T-helper 1 cell treated with Interleukin-12 subunit alpha and Interleukin-12 subunit beta and Interleukin-4 antibody, amounts not matched to agents 30 μg/mL and 1 μg/mL, for 36 hours (primary cell): ENCODE data around the gene KLK8.

Experiments
- H3K27ac Mint-ChIP-seq: one replicate; pipeline ENCODE4 v1.8.0; 2021; ENCODE audit warnings: mild to moderate bottlenecking, mixed read lengths
- H3K27me3 Mint-ChIP-seq: one replicate; pipeline ENCODE4 v1.8.0; 2021; ENCODE audit warnings: low read depth, mixed read lengths
- H3K36me3 Mint-ChIP-seq: one replicate; pipeline ENCODE4 v1.8.0; 2021; ENCODE audit warnings: low read depth, mixed read lengths
- H3K4me1 Mint-ChIP-seq: one replicate; pipeline ENCODE4 v1.8.0; 2021; ENCODE audit warnings: low read depth, mixed read lengths
- H3K4me3 Mint-ChIP-seq: one replicate; pipeline ENCODE4 v1.8.0; 2021; ENCODE audit warnings: mild to moderate bottlenecking, moderate library complexity, mixed read lengths
- H3K9me3 Mint-ChIP-seq: one replicate; pipeline ENCODE4 v1.8.0; 2021; ENCODE audit warnings: mixed read lengths

Gene KLK8

DNA sequence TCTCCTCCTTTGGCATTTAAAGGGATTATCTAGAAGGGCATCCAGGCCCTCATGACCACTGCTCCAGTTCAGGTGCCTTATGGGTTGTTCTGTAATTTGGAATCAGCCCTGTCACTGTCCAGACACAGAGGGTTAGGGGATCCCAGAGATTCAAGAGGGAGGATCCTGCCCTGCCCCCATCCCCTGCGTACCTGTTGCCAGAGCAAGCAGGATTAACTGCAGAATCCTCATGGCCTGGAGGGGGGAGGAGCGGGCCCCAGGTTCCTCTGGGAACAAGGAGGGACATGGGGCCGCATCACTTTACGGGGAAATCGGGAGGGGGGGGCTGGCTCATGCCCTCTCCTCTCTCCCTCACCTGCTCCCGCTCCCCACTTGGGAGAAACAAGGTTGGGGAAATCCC is 24.0 kb upstream of the KLK8 start:
- H3K27me3 Mint-ChIP-seq, result peaks cover 14% of the 10 kb centered on the region
- no peak overlapping the region for H3K4me3 Mint-ChIP-seq
- no peak overlapping the region for H3K27ac Mint-ChIP-seq
- no peaks in the 10 kb centered on the region for H3K4me1 Mint-ChIP-seq
- H3K9me3 Mint-ChIP-seq, result no peaks in the 10 kb centered on the region
- no peaks in the 10 kb centered on the region for H3K36me3 Mint-ChIP-seq

DNA sequence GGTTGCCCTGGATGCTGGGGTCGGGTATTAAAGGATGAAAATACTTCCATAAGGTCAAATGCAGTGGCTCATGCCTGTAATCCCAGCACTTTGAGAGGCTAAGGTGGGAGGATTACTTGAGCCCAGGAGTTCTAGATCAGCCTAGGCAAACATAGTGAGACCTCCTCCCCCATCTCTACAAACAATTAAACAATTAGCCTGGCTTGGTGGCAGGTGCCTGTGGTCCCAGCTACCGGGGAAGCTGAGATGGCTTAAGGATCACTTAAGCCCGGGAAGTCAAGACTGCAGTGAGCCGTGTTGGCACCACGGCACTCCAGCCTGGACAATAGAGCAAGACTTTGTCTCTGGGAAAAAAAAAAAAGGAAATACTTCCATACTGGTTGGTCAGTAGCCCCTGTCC is 23.5 kb upstream of the KLK8 start:
- Mint-ChIP-seq H3K36me3 (no peaks in the 10 kb centered on the region), H3K9me3 (no peaks in the 10 kb centered on the region), H3K4me1 (peaks cover 1% of the 10 kb centered on the region), H3K27ac (no peak overlapping the region), H3K4me3 (no peak overlapping the region), H3K27me3 (peaks cover 18% of the 10 kb centered on the region)

DNA sequence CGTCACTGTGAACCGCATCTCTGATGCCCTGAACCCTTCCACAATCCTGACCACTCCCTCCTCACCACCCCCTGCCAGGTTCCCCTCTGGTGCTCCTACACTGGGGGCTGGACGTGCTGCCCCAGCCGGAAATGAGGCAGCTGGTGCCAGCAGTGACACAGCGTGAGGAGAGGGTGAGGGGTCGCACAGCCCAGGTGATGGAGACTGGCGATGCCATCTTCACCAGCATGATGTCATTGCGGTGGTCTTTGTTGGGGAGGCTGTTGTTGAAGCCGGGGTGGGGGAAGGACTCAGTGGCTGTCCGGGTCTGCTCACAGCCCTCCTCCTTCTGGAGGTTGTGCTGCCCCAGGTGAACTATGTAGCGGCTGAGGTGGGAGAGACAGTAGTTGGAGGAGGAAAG is 22.5 kb upstream of the KLK8 start:
- no peak overlapping the region for H3K4me3 Mint-ChIP-seq
- H3K9me3 Mint-ChIP-seq, result no peaks in the 10 kb centered on the region
- peaks cover 4% of the 10 kb centered on the region for H3K4me1 Mint-ChIP-seq
- peaks cover 21% of the 10 kb centered on the region for H3K27me3 Mint-ChIP-seq
- H3K36me3 Mint-ChIP-seq, result no peaks in the 10 kb centered on the region
- H3K27ac Mint-ChIP-seq, result no peak overlapping the region

DNA sequence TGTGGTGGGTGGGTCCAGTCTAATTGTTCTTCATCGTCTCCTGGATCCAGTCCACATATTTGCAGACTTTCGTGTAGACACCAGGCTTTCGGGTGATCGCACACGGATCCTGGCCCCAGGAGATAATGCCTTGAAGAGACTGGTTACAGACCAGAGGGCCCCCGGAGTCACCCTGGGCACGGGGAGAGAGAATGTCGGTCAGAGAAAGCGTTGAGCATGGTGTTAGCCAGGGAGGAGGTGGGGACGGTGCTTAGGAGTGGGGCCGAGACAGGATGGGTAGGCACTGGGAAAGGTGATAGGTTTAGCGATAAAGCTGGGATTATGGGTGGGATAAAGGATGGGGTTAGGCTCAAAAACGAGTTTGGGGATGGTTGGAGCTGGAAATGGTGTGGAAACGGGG is 21.1 kb upstream of the KLK8 start:
- peaks cover 34% of the 10 kb centered on the region for H3K27me3 Mint-ChIP-seq
- no peak overlapping the region for H3K27ac Mint-ChIP-seq
- H3K9me3 Mint-ChIP-seq, result no peaks in the 10 kb centered on the region
- peaks cover 8% of the 10 kb centered on the region for H3K4me1 Mint-ChIP-seq
- H3K36me3 Mint-ChIP-seq, result peaks cover 1% of the 10 kb centered on the region
- no peak overlapping the region for H3K4me3 Mint-ChIP-seq

DNA sequence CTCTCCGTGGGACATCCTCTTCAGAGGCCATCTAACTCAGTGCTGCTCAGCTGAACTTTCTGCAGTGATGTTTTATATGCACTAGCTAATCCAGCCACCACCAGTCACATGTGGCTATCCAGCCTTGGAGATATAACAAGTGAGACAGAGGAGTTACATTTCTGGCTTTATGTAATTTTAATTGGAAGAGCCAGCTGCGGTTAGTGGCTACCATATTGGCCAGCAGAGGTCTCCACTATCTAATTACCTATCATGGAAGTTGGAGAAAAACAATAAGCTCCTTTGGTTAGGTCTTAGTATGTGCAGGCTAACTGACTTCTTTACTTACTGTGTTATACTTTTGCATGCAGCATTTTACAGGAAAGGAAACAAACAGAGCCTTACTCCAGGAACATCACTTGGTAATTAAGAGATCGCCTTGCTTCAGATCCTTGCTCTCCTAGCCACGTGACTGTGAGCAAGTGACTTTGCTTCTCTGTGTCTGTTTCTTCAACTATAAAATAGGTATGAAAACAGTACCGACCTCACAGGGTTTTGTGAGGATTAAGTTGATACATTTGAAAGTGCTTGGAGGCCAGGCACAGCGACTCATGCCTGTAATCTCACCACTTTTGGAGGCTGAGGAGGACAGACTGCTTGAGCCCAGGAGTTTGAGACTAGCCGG is 19.7 kb upstream of the KLK8 start:
- Mint-ChIP-seq H3K4me3 (no peak overlapping the region), H3K27ac (no peak overlapping the region), H3K9me3 (no peaks in the 10 kb centered on the region), H3K36me3 (peaks cover 1% of the 10 kb centered on the region), H3K4me1 (peaks cover 8% of the 10 kb centered on the region), H3K27me3 (peaks cover 44% of the 10 kb centered on the region)

DNA sequence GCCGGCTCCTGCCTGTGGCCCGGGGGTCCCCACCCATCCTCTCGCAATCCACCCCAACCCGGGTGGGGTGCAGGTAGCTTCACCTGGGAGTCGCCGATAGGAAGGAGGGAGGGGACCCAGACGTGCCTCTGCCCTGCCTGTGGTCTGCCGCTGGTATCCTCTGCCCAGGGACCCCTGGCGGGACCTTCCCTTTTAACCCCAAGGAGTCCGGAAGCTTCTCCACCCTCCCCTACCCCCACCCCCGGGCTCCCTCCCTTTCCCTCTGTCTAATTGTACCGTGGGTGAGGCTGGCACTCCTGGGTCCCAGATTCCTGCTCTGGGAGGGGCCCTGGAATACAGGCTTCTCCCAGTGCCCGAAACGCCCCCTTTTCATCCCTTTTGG is 18.1 kb upstream of the KLK8 start, which contains the start of gene KLK10:
KLK10 (minus strand) TSS at position 166 of the 382 bp plus-strand sequence. CDS start 579 bp downstream, outside the sequence.
- no peaks in the 10 kb centered on the region for H3K9me3 Mint-ChIP-seq
- H3K36me3 Mint-ChIP-seq, result peaks cover 1% of the 10 kb centered on the region
- no peak within 1 kb of the TSS for H3K4me3 Mint-ChIP-seq
- H3K27me3 Mint-ChIP-seq, result peaks cover 60% of the 10 kb centered on the region
- peaks cover 9% of the 10 kb centered on the region for H3K4me1 Mint-ChIP-seq
- no peak within 1 kb of the TSS for H3K27ac Mint-ChIP-seq

DNA sequence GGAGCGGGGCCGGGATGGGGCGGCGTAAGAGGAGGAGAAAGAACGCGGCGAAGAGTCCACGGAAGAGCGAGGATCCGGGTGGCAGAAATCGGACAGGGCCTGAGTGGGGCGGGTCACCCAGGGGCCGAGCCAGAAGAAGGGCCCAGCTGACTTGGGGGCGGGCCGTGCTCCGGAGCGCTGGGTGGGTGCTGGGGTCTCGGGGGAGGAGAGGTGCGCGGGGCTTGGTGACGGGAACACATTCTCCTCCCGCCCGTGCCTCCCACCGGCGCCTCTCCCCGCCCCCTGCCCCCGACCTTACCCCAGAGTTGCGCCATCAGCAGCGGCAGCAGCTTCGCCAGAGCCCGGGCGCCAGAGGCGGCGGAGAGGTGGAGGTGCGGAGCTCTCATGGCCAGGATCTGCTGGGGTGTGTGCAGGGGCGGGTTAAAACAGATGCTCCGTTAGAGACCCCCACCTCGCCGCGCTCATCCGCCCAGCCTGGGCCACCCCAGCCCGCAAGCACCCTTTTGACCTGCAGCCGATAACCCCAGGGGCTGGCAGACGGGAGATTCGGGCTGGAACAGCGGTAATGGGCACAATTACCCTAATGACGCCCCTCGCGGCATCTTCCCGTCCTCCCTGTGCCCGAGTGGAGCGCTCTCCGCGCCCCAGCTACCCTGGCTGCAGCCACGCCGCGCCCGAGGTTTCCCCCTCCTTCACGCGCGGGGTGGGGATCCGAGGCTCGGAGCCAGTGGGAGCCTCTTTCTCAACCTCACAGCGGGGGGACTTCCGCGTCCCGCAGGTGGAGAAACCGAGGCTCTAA is 17.5 kb upstream of the KLK8 start:
- Mint-ChIP-seq H3K27me3 (peaks cover 66% of the 10 kb centered on the region), H3K27ac (no peak overlapping the region), H3K9me3 (no peaks in the 10 kb centered on the region), H3K4me1 (peaks cover 13% of the 10 kb centered on the region), H3K36me3 (peaks cover 1% of the 10 kb centered on the region), H3K4me3 (no peak overlapping the region)

DNA sequence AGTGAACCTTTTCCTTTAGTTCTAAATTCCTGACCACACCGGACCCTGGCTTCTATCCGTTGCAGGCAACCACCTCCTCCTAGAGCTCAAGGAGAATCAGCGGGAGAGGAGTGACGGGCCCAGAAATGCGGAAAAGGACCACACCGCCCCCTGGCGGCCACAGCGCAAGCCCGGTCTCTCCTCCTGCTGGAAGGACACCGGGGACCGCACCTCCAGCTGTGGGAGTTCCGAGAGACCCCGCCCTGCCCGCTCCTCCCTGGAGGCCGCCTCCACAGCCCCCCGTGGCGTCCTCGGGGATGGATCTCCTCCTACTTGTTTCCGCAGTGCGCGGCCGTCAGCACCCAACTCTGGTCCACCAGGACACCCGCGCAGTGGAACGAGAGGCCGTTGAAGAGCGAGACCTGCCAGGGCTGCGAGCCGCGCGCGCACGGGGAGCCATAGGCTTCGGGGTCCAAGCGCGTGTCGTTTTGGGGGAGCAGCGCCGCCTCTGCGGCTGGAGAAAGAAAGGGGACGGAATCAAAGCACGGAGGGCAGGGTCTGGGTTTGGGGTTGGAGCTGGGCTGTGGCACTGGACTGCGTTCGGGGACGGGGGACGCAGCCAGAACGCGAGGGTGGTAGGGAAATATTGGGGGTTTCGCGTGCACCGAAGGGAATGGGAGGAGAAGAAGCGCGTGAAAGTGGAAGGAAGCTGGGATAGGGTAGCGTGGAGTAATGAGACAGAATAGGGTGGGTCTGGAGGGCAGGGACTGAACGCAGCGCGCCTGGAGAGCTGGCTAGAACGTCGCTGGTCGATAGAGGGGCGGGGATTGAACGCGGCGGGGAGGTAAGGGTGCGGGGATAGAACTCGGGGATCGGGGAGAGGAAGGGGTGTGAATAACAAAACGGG is 15.6 kb upstream of the KLK8 start:
- H3K27ac Mint-ChIP-seq, result no peak overlapping the region
- H3K4me3 Mint-ChIP-seq, result no peak overlapping the region
- peaks cover 60% of the 10 kb centered on the region for H3K27me3 Mint-ChIP-seq
- H3K4me1 Mint-ChIP-seq, result peaks cover 13% of the 10 kb centered on the region
- H3K9me3 Mint-ChIP-seq, result no peaks in the 10 kb centered on the region
- peaks cover 1% of the 10 kb centered on the region for H3K36me3 Mint-ChIP-seq

DNA sequence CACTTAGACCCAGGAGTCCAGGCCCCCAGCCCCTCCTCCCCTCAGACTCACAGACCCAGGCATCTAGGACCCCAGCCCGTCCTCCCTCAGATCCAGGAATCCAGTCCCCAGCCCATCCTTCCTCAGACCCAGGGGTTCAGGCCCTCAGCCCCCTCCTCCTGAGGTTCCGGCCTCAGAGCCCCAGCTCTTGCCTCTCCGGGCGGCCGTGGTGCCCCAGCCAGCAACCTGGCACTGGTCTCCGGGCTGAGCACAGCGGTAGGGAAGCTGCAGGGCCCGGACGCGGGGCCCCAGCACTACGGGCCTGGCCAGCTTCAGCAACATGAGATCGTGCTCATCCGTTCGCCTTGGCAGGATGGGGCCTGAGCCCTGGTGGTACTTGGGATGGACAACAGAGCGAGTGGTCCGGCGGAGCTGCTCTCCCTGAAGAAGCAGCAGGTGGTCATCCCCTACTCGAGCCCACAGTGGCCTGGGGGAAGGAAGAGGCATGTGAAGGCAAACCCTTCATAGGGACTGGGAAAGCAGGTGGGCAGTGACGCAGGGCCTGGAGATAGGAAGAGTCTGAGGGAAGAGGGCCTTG is 14.4 kb upstream of the KLK8 start:
- Mint-ChIP-seq H3K4me3 (no peak overlapping the region), H3K27me3 (peaks cover 58% of the 10 kb centered on the region), H3K4me1 (peaks cover 13% of the 10 kb centered on the region), H3K27ac (no peak overlapping the region), H3K9me3 (no peaks in the 10 kb centered on the region), H3K36me3 (peaks cover 1% of the 10 kb centered on the region)

DNA sequence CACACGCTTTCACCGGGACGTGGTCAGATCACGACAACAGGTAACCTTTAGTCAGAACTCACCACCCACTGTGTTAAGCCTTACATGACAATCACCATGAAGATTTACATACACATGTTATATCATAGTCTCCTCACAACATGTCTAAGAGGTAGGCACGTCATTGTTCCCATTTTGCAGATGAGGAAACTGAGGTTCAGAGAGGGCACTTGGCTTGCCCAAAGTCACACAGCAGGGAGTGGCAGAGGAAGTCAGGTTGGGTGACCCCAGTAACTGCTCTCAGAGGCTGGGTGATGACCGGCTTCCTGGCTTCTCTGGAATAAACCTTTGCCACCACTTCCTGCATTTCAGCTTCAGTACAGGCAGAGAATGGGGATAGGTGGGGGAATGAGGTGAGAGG is 12.8 kb upstream of the KLK8 start:
- peaks cover 54% of the 10 kb centered on the region for H3K27me3 Mint-ChIP-seq
- H3K27ac Mint-ChIP-seq, result no peak overlapping the region
- no peak overlapping the region for H3K4me3 Mint-ChIP-seq
- peaks cover 1% of the 10 kb centered on the region for H3K36me3 Mint-ChIP-seq
- peaks cover 9% of the 10 kb centered on the region for H3K4me1 Mint-ChIP-seq
- no peaks in the 10 kb centered on the region for H3K9me3 Mint-ChIP-seq

DNA sequence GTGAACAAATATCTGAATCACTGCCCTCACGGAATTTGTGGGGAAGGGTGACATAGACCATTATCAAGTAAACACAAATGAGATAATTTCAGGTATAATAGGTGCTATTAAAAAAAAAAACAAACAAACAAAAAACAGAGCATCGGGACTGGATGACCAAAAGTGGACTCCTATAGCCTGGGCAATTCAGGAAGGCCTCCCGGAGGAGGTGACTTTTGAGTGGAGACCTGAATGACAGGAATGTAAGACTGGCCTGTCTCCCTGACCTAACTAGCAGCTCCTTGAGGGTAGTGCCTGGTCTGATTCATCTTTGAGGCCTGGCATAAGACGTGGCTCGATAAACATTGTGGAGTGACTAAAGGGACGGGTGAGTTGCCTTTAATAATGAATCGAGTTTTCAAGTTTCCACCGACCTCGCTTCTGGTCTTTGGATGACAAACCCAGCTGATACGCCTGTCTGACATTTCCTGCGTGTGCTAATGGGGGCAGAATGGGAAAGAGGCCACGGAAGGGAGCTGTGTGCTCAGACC is 11.3 kb upstream of the KLK8 start:
- Mint-ChIP-seq H3K4me1 (peaks cover 5% of the 10 kb centered on the region), H3K27ac (no peak overlapping the region), H3K36me3 (no peaks in the 10 kb centered on the region), H3K4me3 (no peak overlapping the region), H3K27me3 (peaks cover 43% of the 10 kb centered on the region), H3K9me3 (no peaks in the 10 kb centered on the region)

DNA sequence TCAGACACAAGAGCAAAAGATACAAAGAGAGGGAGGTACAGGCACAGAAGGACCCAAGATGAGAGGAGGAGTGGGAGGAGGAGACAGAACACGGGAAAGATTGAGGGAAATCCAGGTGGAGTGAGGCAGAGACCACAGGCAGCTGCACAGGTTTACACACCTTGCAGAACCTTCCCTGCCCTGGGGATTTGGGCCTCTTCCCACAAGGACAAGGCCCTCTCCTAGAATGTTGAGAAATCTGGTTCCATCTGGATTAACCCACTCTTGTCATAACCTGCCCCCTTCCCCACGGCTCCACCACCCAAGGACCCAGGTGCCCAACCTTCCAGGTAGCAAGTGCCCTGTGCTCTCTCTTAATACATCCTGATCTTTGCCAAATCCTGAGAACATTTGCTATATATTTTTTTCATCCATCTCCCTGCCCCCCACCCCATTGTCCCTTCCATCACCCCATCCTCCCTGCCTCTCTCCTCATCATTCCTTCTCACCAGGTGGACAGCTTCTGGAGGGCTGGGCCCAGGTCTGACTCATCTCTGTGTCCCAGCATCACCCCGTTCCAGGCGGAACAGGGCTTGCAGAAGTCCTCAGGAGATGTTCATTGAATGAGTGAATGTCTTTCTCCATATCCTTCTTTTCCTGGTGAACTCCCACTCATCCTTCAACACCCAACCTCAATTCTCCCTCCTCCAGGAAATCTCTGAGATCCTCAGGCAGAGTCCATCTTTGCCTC is 8.8 kb upstream of the KLK8 start:
- H3K27me3 Mint-ChIP-seq, result peaks cover 21% of the 10 kb centered on the region

DNA sequence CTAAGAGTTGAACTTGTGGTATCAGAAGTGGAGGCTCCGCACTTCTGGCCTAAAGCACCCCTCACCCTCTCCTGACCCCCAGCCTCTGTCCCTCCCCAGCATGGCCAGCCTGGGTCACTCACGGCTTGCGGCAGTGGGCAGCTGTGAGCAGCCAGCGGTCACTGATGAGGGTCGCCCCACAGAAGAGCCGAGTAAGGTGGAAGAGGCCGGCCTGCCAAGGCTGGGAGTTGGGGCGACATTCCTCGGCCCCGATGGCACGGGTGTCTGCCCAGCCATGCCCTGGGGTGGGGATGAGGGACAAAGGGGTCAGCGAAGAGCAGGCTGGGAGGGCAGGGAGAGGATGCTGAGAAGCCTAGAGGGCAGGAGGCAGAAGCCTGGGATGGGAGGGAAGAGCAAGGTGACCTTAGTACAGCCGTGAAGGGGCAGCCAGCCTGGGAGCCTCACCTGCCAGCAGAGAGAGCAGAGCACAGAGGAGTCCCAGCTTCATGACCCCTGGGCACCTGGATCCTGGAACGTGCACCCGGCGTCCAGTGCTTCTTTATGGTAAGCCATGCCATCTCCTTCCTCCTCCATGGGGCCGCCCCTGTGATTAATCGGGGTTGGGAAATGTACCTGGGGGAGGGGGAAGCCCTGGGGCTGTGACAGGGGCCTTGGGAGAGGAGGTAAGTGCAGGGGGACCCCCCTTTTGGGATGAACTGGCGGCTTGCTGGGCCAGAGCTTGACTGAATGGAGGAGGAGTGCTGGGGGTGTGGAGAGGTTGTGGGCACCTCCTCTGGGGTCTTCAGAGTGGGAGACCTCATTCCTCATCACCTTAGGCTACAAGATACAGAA is 7.9 kb upstream of the KLK8 start:
- no peak overlapping the region for H3K27ac Mint-ChIP-seq

More for the DNA sequence above, 8.8 kb upstream of the KLK8 start:
- H3K36me3 Mint-ChIP-seq, result no peaks in the 10 kb centered on the region
- H3K4me1 Mint-ChIP-seq, result peaks cover 5% of the 10 kb centered on the region
- H3K4me3 Mint-ChIP-seq, result no peak overlapping the region
- no peak overlapping the region for H3K27ac Mint-ChIP-seq
- no peaks in the 10 kb centered on the region for H3K9me3 Mint-ChIP-seq

More for the DNA sequence above, 7.9 kb upstream of the KLK8 start:
- Mint-ChIP-seq H3K27me3 (peaks cover 12% of the 10 kb centered on the region), H3K4me1 (peaks cover 1% of the 10 kb centered on the region), H3K9me3 (no peaks in the 10 kb centered on the region), H3K4me3 (no peak overlapping the region), H3K36me3 (no peaks in the 10 kb centered on the region)
